Parathyroid adenoma (tissue), 2 donors: Measurements from ENCODE around the gene PDE10A.
"Not testable (repeated sequence)": the region's sequence is repeated elsewhere in the genome, so short reads cannot be mapped to it uniquely, and the experiment has no call there.

Source experiments
- H2AFZ ChIP-seq: fragments of 300-600 bp; sonication (generic); one replicate; pipeline ENCODE4 v1.7.0; 2017; ENCODE audit warnings: antibody characterized with exemption, mild to moderate bottlenecking
- H3K27ac ChIP-seq: fragments of 300-600 bp; sonication (generic); one replicate; pipeline ENCODE4 v1.7.0; 2017
- H3K27me3 ChIP-seq: fragments of 300-600 bp; sonication (generic); one replicate; pipeline ENCODE4 v1.7.0; 2017; ENCODE audit warnings: low read length; ENCODE audit not compliant: control insufficient read depth, insufficient read depth
- H3K36me3 ChIP-seq: fragments of 300-600 bp; sonication (generic); one replicate; pipeline ENCODE4 v1.7.0; 2017; ENCODE audit warnings: low read length; ENCODE audit not compliant: control insufficient read depth, insufficient read depth
- H3K4me1 ChIP-seq: fragments of 300-600 bp; sonication (generic); one replicate; pipeline ENCODE4 v1.7.0; 2017; ENCODE audit warnings: control low read depth
- H3K4me2 ChIP-seq: fragments of 300-600 bp; sonication (generic); one replicate; pipeline ENCODE4 v1.7.0; 2017; ENCODE audit warnings: low read length
- H3K4me3 ChIP-seq: fragments of 300-600 bp; sonication (generic); one replicate; pipeline ENCODE4 v1.7.0; 2017; ENCODE audit warnings: low read depth, low read length
- H3K79me2 ChIP-seq: fragments of 300-600 bp; sonication (generic); one replicate; pipeline ENCODE4 v1.7.0; 2017; ENCODE audit warnings: control low read depth
- H3K9ac ChIP-seq: fragments of 300-600 bp; sonication (generic); one replicate; pipeline ENCODE4 v1.7.0; 2017; ENCODE audit warnings: mild to moderate bottlenecking
- H3K9me3 ChIP-seq: fragments of 300-600 bp; sonication (generic); one replicate; pipeline ENCODE4 v1.7.0; 2017; ENCODE audit warnings: low read length; ENCODE audit not compliant: control insufficient read depth
- CTCF ChIP-seq: fragments of 300-600 bp; sonication (generic); IDR thresholded peaks from one replicate; pipeline ENCODE4 v1.7.0; 2017; ENCODE audit warnings: antibody characterized with exemption, mild to moderate bottlenecking
- donor health status: primary hyperparathyroidism.

The PDE10A gene

GRCh38 chr6:165557674-165558073 is 105.4 kb downstream of the PDE10A start:
- Histone ChIP-seq H3K4me2 (no peak overlapping the region), H3K79me2 (no peaks in the 10 kb centered on the region), H3K4me1 (no peaks in the 10 kb centered on the region), H3K9me3 (no peaks in the 10 kb centered on the region), H3K27ac (no peak overlapping the region), H3K36me3 (no peaks in the 10 kb centered on the region), H3K4me3 (no peak overlapping the region), H2AFZ (no peak overlapping the region), H3K27me3 (no peaks in the 10 kb centered on the region), H3K9ac (no peak overlapping the region)
- TF ChIP-seq CTCF: no peak

- Histone ChIP-seq H3K4me3 (no peak overlapping the region), H3K4me2 (no peak overlapping the region), H2AFZ (no peak overlapping the region), H3K36me3 (no peaks in the 10 kb centered on the region), H3K27me3 (no peaks in the 10 kb centered on the region), H3K27ac (no peak overlapping the region), H3K9me3 (no peaks in the 10 kb centered on the region), H3K4me1 (no peaks in the 10 kb centered on the region), H3K9ac (no peak overlapping the region), H3K79me2 (no peaks in the 10 kb centered on the region)
- no peak for TF ChIP-seq CTCF
These were observed 106.8 kb downstream of the PDE10A start for GRCh38 chr6:165556116-165556843.

- H3K79me2 ChIP-seq, H3K9me3 ChIP-seq, H3K4me1 ChIP-seq, H3K36me3 ChIP-seq, H3K4me3 ChIP-seq, H3K4me2 ChIP-seq, H2AFZ ChIP-seq, H3K27me3 ChIP-seq, H3K27ac ChIP-seq, H3K9ac ChIP-seq: not testable (repeated sequence)
These were observed 108.4 kb downstream of the PDE10A start for GRCh38 chr6:165554644-165555043.

- Histone ChIP-seq H3K4me1 (no peaks in the 10 kb centered on the region), H3K9ac (no peak overlapping the region), H3K27ac (no peak overlapping the region), H2AFZ (no peak overlapping the region), H3K9me3 (no peaks in the 10 kb centered on the region), H3K4me2 (no peak overlapping the region), H3K36me3 (no peaks in the 10 kb centered on the region), H3K4me3 (no peak overlapping the region), H3K79me2 (no peaks in the 10 kb centered on the region), H3K27me3 (no peaks in the 10 kb centered on the region)
- TF ChIP-seq CTCF: no peak
These were observed 110.7 kb downstream of the PDE10A start for GRCh38 chr6:165552248-165552736.

- H3K36me3 ChIP-seq: no peaks in the 10 kb centered on the region
- no peak for TF ChIP-seq CTCF
- no peaks in the 10 kb centered on the region for H3K27me3 ChIP-seq
- H3K4me2 ChIP-seq: no peak overlapping the region
- no peaks in the 10 kb centered on the region for H3K9me3 ChIP-seq
- H3K4me1 ChIP-seq: no peaks in the 10 kb centered on the region
- H2AFZ ChIP-seq: no peak overlapping the region
- no peaks in the 10 kb centered on the region for H3K79me2 ChIP-seq
- H3K27ac ChIP-seq: no peak overlapping the region
- H3K4me3 ChIP-seq: no peak overlapping the region
- H3K9ac ChIP-seq: no peak overlapping the region
These were observed 111.2 kb downstream of the PDE10A start for GRCh38 chr6:165551828-165552227.
